Cerebellar nuclear complex (tissue), 1 donor: Measurements from ENCODE around the gene TOGARAM1.
A peak's percentile ranks its signal among the peaks of the same experiment; 100 is the strongest.

ENCODE experiments used
- DNase-seq, 2 experiments: peaks; one replicate each; lab custom pipeline; 2025; lab: John Stamatoyannopoulos, UW

Gene TOGARAM1, protein sequence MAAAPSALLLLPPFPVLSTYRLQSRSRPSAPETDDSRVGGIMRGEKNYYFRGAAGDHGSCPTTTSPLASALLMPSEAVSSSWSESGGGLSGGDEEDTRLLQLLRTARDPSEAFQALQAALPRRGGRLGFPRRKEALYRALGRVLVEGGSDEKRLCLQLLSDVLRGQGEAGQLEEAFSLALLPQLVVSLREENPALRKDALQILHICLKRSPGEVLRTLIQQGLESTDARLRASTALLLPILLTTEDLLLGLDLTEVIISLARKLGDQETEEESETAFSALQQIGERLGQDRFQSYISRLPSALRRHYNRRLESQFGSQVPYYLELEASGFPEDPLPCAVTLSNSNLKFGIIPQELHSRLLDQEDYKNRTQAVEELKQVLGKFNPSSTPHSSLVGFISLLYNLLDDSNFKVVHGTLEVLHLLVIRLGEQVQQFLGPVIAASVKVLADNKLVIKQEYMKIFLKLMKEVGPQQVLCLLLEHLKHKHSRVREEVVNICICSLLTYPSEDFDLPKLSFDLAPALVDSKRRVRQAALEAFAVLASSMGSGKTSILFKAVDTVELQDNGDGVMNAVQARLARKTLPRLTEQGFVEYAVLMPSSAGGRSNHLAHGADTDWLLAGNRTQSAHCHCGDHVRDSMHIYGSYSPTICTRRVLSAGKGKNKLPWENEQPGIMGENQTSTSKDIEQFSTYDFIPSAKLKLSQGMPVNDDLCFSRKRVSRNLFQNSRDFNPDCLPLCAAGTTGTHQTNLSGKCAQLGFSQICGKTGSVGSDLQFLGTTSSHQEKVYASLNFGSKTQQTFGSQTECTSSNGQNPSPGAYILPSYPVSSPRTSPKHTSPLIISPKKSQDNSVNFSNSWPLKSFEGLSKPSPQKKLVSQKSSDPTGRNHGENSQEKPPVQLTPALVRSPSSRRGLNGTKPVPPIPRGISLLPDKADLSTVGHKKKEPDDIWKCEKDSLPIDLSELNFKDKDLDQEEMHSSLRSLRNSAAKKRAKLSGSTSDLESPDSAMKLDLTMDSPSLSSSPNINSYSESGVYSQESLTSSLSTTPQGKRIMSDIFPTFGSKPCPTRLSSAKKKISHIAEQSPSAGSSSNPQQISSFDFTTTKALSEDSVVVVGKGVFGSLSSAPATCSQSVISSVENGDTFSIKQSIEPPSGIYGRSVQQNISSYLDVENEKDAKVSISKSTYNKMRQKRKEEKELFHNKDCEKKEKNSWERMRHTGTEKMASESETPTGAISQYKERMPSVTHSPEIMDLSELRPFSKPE (N-terminal part only)

DNA sequence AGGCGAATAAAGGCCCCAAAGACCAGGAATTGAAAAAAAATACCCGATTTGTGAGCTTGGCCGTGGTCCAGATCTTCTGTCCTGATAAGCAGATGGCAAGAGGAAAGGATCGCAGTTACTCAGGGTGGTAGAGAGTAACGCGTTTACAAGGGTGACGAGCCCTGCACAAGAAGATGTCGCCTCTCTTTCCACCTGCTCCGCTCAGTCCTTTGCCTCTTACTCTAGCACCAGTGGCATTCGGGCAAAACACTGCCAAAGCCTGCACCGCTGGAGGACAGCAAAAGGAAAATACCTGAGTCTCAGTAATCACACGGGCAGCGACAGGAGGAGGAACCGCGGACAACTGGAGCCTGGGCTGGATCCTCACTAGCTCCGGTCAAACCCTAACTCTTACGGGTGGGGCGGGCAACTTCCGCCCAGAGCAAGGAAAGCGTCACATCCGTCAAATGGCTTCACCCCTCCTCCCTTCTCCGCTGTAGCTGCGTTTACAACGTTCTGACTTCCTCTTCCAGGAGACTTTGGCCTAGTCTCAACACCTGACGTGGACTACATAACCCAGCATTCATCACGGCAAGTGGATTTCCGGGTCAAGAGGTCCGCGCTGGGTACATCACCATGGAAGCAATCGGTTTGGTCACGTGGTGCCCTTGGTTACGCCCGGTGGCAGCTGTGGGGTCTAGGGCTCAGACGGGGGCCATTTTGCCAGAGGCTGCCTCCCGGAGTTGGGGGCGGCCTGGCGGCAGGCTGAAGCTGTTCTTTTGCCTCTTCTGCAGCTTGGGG lies at the start of gene TOGARAM1, which contains the start of gene KLHL28:
TOGARAM1 (plus strand) TSS at position 637 of the 780 bp plus-strand sequence. CDS start 232 bp downstream, outside the sequence.
KLHL28 (minus strand) TSS at position 394 of the 780 bp plus-strand sequence. CDS start 16,019 bp downstream, outside the sequence.
- DNase-seq, result peak; percentile 97 to 98

DNA sequence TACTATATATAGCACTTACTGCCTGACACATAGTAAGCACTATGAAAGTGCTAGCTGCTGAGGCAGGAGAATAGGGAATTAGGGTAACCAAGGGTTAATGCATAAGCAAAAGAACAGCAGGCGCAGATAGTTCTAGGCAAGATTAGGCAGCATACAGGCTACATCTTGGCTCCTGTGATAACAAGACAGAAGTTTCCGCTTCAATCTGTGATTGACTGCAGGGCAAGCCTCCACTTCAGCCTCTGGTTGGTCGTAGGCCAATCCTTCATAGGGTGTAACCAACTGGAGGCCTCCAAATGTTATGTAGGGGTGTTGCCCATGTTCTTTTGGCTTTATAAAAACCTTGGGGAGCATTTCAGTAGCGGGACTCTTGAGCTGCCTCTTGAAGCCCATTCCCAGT lies 47.1 kb upstream of the TOGARAM1 start:
- DNase-seq, result no peak

DNA sequence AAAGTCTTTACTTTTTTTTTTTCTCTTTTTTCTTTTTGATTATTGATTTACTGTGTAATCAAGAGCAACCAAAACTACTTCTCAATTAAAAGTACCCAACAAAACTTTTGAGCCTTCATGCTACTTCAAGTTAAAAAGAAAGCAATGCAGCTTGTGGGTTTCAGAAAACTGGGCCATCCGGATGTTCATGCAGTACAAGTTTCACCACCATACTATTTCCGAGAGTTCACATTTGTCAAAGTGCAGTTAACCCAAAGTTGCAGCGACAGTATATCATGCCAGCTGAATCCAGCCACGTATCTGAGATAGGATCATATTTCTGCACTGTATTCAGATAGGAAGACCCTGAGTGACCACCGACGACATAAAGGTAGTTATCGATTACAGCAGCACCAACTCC lies 33.2 kb upstream of the TOGARAM1 start:
- no peak for DNase-seq

DNA sequence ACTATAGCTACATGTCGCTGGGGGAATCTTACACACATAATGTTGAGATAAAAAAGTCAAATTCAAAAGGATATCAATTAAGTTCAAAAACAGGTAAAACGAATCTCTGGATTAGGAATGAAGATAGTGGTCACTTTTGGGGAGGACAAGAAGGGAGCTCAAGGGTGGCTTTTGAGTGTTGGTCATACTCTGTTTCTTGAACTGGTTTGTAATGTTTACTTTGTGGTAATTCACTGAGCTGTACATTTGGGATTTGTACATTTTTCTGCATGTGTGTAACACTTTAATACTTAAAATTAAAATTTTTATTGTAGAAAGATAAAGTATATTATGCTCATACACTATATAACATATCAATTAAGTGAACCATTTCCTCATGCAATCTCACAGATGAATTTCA lies 26.8 kb upstream of the TOGARAM1 start:
- DNase-seq, result no peak

DNA sequence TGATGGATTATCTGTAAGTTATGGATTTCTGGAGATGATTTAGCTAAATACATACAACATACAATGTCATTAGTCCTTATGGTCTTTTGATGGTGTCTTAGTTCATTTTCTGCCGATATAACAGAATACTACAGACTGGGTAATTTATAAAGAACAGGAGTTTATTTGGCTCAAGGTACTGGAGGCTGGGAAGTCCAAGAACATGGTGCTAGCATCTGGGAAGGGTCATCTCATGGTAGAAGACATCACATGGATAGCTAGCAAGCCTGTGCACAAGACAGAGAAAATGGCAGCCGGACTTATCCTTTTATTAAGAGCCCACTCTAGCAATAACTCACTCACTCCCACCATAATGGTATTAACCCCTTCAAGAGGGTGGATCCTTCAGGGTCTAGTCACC lies 24.4 kb upstream of the TOGARAM1 start:
- no peak for DNase-seq

DNA sequence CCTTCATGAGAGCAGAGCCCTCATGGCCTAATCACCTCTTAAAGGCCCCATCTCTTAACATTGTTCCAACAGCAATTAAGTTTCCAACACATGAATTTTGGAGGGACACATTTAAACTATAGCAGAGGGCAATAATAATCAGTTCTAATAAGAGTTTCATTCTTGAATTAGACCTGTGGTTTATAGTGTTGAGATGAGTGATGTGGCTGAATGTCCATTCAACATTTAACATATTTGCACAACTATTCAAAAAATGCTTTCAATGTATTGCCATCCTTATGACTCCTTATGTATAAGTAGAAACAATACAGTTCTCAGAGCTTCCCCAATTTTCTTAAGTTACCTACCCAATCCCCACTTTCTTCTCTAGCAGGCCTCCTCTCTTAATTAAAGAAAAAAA lies 21.8 kb upstream of the TOGARAM1 start:
- no peak for DNase-seq

DNA sequence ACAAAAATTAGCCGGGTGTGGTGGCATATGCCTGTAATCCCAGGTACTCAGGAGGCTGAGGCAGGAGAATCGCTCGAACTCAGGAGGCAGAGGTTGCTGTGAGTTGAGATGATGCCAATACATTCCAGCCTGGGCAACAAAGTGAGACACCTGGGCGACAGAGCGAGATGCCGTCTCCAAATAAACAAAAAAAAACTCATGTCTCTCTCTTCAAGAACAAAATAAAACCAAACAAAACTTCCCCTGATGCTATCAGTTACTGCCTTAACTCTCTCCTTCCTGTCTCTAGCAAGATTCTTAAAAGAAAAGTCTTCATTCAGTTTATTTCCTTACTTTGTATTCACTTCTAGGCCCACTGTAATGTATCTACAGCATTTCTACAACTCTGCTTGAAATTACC lies 21.0 kb upstream of the TOGARAM1 start:
- DNase-seq, result no peak

DNA sequence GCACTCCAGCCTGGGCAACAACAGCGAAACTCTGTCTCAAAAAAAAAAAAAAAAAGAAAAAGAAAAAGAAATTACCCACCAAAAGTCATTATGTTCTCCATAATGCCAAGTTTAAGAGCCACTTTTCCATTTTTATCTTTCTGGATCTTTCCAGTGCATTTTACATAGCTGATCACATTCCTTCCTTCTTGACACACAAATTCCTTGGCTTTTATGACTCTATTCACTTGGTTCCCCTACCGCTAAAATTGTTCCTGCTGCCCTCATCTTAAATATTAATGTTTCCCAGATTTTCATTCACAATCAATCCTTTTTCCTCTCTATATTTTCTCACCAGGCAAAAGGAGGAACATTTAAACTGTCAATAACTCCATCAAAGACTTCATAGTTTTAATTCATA lies 20.4 kb upstream of the TOGARAM1 start:
- DNase-seq, result no peak

DNA sequence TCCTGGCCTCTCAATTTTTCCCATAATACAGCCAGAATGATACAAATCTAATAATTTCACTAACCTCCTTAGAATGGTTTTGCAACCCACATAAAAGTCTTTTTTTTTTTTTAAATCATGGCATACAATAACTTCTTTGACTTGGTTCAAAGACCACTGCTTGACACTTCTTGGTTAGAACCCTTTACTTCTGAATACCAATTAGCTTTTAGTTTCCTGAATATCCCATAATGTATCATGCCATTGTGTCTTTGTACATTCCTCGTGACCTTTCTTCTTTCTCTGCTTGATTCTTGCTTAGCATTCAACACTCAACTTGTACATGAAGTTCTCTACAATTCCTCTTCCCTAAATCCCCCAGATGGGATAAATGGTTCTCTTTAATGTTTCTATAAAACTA lies 19.6 kb upstream of the TOGARAM1 start:
- no peak for DNase-seq

DNA sequence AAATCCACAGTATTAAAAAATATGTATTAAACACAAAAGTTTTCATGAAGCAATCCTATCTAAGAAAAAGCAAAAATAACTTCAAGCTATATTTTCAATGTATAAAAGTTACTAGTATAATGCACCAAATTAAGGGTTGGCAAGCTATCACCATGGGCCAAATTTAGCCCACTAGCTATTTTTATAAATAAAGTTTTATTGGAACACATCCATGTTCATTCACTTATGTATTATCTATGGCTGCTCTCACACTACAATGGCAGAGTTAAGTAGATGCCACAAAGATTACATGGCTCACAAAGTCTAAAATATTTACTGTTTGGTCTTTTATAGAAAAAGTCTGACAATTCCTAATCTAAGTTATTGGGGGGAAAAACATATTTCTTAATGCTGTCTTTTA lies 17.9 kb upstream of the TOGARAM1 start:
- DNase-seq, result no peak

DNA sequence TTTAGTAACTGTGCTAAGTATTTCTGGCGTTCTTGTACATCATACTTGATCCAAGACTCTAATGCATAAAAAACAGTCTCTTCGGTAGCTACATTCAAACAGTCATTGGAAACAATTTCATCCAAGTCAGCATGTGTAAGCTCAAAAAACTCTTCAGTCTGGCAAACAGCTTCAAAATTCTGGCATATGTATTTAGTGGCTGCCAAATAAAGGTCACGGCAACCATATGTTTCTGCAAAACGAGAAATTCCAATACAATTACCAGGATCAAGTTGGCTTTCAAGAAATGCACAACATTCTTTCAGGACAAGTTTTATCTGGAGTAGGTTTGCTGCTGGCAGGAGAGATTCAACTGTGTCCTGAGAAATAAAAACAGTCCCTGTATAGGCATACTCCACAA lies 16.7 kb upstream of the TOGARAM1 start:
- no peak for DNase-seq

DNA sequence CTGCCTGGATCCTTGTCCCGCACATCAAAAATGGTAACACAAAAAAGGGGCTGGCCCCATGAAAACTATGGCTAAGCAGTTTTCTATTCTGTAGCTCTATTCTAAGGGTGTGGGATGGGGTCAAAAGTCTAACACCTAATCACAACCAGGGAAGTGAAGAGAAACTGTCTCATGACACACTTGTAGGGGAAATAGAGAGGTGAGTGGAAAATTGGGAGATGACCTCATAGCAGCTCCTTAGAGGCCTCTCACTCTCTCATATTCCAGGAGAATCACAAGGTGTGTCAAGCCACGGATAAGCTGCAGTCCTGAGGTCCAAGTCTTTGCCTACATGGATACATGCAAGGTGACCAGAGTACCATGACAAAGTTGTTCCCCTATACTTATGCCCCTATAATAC lies 10.9 kb upstream of the TOGARAM1 start:
- DNase-seq, result no peak

DNA sequence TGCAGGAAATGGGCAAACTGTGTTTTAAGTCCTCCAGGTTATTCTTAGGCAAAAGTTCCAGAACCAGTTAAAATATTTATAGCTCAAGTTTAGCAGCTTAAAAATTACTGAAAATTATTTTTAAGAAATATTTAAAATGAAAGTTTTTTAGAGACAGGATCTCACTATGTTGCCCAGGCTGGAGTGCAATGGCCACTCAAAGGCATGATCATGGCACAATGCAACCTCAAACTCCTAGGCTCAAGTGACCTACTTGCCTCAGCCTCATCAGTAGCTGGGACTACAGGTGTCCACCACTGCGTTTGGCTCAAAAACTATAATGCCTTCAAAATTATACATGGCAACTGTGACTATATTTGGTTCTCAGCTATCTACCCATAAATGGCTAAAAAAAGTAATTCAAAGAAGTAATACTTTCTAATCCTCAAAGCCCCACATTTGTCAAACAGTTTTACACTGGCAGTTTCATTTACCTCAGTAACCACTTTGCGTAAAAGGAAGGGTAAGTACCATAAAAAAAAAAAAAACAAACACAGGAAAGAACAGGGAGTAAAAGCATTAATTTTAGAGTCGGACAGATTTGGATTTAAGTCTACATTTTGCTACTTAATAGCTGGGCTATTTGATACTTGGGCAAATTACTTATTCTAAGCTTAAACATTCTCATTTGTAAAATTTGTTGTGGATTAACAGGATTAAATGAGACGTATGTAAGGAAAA lies 9.4 kb upstream of the TOGARAM1 start:
- DNase-seq, result no peak

DNA sequence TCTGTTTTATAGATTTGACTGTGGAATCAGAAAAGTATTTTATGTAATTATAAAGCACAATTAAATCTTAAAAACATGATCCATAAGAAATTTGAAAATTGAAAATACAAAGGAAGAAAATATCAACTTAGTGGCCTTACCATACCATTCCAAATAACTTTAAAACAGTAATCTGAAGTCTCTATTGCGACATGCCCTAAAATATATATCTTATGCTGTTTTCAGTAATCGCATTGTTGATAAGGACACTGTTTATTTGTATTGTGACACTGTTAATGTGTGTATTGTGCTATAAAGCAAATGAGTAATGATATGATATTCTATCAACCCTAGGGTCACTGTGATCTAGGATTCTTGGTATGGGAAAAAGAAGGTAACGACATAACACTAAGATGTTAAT lies 7.2 kb upstream of the TOGARAM1 start:
- DNase-seq, result no peak

DNA sequence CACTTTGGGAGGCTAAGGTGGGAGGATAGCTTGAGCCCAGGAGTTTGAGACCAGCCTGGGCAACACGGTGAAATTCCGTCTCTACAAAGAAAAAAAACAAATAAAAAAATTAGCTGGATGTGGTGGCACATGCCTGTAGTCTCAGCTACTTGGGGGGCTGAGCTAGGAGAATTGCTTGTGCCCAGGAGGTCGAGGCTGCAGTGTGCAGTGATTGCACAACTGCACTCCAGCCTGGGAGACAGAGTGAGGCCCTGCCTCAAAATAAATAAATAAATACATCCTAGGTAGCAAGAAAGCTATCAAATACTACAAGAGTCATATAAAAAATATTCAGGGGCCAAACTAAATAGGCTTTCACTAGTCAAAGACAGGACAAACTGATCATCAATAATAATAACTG lies 6.5 kb upstream of the TOGARAM1 start:
- DNase-seq, result no peak

DNA sequence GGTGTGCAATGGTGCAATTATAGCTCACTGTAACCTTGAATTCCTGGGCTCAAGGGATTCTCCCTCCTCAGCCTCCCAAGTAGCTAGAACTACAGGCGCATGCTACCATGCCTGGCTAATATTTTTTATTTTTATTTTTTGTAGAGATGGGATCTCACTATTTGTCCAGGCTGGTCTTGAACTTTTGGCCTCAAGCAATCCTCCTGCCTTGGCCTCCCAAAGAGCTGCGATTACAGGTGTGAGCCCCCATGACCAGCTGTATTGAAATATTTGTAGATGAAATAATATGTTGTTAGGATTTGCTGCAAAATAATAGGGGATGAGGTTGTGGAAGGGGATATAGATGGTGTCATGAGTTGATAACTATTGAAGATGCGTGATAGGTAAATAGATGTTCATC lies 5.1 kb upstream of the TOGARAM1 start:
- DNase-seq, result no peak

DNA sequence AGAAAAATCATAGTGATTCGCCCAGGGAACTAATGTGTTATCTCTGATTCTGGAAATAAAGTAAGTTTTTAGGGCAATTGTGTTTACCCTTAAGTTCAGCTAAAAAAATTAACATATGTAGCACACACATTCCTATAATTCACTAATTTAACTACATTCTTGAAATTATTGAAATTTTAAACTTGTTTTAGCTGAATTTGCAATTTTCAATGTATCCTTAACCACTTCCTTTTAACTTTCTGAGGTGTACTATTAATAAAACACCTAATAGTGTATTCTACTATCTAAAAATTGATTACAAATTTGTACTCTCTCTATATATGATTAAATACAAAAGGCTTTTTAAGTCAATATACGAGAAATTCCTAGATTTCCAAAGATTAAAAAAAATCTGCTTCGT lies 2.5 kb upstream of the TOGARAM1 start:
- DNase-seq, result no peak

DNA sequence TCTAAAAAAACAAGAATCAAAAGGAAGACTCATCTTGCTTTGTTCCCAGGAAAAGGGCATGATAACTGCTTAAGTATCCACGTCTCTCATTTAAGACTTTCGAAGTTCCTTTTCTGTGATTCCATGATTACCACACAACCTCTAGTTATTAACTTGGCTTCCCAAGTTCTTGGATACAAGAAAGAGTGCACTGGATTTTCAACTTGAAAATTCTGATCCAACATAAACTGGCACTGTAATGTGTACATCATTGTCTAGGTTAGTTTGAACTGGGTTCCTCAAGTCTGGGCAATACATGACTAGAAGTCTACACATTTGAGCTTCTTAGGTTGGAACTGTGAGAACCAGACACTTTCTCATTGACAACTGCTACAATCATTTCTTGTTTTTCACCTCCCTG lies 1.8 kb upstream of the TOGARAM1 start:
- no peak for DNase-seq

DNA sequence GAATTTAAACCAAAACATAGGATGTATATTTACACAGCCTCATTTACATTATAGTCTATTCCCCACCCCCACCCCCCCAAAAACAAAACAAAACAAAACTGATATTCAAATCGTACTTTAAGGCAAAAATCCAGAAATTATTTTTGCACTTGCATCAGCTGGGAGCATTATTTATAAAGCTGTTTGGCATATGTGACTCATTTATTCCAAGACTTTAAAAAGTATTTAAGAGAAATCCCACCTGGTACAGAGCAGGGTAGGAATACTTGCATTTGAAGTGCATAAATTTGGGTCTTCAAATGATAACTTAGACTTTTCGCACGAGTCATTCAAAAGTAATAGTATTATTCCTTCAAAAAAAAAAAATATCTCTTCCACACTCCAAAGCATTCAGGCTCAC lies 1.3 kb upstream of the TOGARAM1 start:
- DNase-seq, result no peak

DNA sequence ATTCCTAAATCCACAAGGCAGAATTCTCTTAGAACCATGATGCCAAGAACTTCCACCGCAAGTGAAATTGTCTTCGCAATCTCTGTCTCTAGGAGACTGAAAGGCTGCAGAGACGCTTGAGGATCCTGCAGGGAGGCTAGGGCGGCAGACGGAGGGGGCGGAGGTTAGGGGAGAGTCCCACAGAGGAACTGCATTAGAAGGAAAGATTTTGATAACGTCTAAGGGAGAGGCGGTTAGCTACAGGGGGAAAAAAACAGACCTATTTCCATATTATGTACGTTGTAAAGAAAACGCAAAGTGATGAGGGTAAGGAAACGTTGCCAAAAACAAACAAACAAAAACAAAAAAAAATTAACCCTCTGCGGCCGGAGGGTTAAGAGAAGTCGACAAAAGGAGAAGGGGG lies 838 bp upstream of the TOGARAM1 start:
- DNase-seq, result no peak
